Thoracic aorta (tissue), 2 donors: ENCODE measurements around the gene TMTC2. TPM values are rescaled to one million over a fixed set of nuclear protein-coding genes. Genes with fewer than 3 reads are reported as not detected.

Experiments
- ATAC-seq: fragments of 150-250 bp; one replicate; pipeline ENCODE4 v1.8.0; 2017; ENCODE audit warnings: low read depth; ENCODE audit not compliant: insufficient number of reproducible peaks, low FRiP score
- DNase-seq: peaks from one replicate; pipeline ENCODE4 v3.0.0-alpha.2; 2020; ENCODE audit warnings: low spot score
- H3K27ac ChIP-seq, 2 donors: fragments of 200-600 bp; sonication (generic); 1 replicate in 1 of 2; 2 replicates in 1 of 2; pipeline ENCODE4 v1.5.1; 2016; ENCODE audit warnings: mild to moderate bottlenecking in 2 of 2, moderate library complexity in 2 of 2
- H3K27me3 ChIP-seq: fragments of 200-600 bp; sonication (generic); replicated peaks from 2 replicates; pipeline ENCODE4 v1.6.0; 2016; ENCODE audit warnings: mild to moderate bottlenecking; ENCODE audit not compliant: insufficient read depth
- H3K36me3 ChIP-seq: fragments of 200-600 bp; sonication (generic); one replicate; pipeline ENCODE4 v1.5.1; 2016
- H3K4me1 ChIP-seq, 2 donors: fragments of 200-600 bp; sonication (generic); 1 replicate in 1 of 2; 2 replicates in 1 of 2; pipeline versions ENCODE4 v1.5.1 to v1.6.0; 2016; ENCODE audit warnings: low read depth in 2 of 2, mild to moderate bottlenecking in 1 of 2; ENCODE audit not compliant: control insufficient read depth in 1 of 2
- H3K4me3 ChIP-seq: fragments of 200-600 bp; sonication (generic); 2 replicates; pipeline ENCODE4 v1.5.1; 2016; ENCODE audit warnings: mild to moderate bottlenecking
- H3K9me3 ChIP-seq: fragments of 200-600 bp; sonication (generic); 2 replicates; pipeline ENCODE4 v1.5.1; 2016
- total RNA-seq, 2 donors: library from RNA; depleted of rRNA; stranded (reverse); fragments of >200 nt; gene quantifications; one replicate each; pipeline versions ENCODE4 v1.1.0 to v1.2.3, GENCODE V29; 2016
- TF ChIP-seq, protein P1 (sequence below): fragments of 200-600 bp; sonication (generic); IDR thresholded peaks from one replicate; pipeline ENCODE4 v1.5.1; 2019; ENCODE audit warnings: antibody characterized with exemption

TMTC2 gene
- total RNA-seq, 2 donors from 2014 or later, result 2.8 to 8.6 TPM

DNA sequence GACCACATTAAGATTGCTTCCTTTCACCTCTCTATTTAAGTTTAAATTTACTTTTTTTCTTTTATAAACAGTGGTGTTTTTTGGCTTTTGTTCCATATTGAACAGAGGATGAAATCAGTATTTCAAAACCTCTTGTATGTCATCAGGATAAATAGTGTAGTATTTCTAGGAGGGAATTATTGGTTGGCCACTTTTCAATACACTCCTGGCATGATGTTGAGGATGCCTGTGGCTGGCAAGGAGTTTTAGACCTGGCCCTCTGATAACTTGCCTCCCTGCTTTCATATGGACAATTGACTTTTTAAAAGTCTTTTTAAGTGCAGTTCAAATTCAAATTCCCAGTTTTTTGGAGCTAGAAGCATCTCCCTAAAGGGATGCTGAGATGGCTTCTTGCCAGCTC, 9.8 kb downstream of the TMTC2 start:
- Histone ChIP-seq H3K4me1 (no peaks in the 10 kb centered on the region), H3K9me3 (no peaks in the 10 kb centered on the region), H3K4me3 (no peak overlapping the region), H3K27ac (no peak overlapping the region), H3K27me3 (no peaks in the 10 kb centered on the region), H3K36me3 (no peaks in the 10 kb centered on the region)
- DNase-seq (no peak), ATAC-seq (no peak)
- TF ChIP-seq, protein P1, sequence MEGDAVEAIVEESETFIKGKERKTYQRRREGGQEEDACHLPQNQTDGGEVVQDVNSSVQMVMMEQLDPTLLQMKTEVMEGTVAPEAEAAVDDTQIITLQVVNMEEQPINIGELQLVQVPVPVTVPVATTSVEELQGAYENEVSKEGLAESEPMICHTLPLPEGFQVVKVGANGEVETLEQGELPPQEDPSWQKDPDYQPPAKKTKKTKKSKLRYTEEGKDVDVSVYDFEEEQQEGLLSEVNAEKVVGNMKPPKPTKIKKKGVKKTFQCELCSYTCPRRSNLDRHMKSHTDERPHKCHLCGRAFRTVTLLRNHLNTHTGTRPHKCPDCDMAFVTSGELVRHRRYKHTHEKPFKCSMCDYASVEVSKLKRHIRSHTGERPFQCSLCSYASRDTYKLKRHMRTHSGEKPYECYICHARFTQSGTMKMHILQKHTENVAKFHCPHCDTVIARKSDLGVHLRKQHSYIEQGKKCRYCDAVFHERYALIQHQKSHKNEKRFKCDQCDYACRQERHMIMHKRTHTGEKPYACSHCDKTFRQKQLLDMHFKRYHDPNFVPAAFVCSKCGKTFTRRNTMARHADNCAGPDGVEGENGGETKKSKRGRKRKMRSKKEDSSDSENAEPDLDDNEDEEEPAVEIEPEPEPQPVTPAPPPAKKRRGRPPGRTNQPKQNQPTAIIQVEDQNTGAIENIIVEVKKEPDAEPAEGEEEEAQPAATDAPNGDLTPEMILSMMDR, result no peak

GRCh38 chr12:82698708-82699564, 12.2 kb downstream of the TMTC2 start:
- no peaks in the 10 kb centered on the region for H3K9me3 ChIP-seq
- H3K4me1 ChIP-seq, result no peaks in the 10 kb centered on the region
- DNase-seq, result no peak
- TF ChIP-seq, protein P1, result no peak
- no peaks in the 10 kb centered on the region for H3K36me3 ChIP-seq
- H3K4me3 ChIP-seq, result no peak overlapping the region
- H3K27ac ChIP-seq, result no peak overlapping the region
- no peaks in the 10 kb centered on the region for H3K27me3 ChIP-seq
- ATAC-seq, result no peak

DNA sequence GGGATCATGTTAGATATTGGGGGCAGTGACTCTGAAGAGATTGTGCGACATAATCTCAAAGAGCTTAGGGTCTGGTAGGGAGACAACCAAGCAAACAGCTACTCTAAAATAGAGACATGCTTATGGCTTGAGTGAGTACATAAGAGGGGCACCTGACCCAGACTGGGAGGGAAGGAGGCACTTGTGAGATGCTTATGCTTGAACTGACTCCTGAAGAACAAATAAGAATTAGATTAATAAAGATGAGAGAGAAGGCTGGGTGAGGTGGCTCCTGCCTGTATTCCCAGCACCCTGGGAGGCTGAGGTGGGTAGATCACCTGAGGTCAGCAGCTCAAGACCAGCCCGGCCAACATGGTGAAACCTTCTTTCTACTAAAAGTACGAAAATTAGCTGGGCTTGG, 19.1 kb downstream of the TMTC2 start:
- Histone ChIP-seq H3K27ac (no peak overlapping the region), H3K36me3 (no peaks in the 10 kb centered on the region), H3K9me3 (no peaks in the 10 kb centered on the region), H3K4me3 (no peak overlapping the region), H3K4me1 (no peaks in the 10 kb centered on the region), H3K27me3 (no peaks in the 10 kb centered on the region)
- TF ChIP-seq, protein P1, result no peak
- ATAC-seq (no peak), DNase-seq (no peak)

DNA sequence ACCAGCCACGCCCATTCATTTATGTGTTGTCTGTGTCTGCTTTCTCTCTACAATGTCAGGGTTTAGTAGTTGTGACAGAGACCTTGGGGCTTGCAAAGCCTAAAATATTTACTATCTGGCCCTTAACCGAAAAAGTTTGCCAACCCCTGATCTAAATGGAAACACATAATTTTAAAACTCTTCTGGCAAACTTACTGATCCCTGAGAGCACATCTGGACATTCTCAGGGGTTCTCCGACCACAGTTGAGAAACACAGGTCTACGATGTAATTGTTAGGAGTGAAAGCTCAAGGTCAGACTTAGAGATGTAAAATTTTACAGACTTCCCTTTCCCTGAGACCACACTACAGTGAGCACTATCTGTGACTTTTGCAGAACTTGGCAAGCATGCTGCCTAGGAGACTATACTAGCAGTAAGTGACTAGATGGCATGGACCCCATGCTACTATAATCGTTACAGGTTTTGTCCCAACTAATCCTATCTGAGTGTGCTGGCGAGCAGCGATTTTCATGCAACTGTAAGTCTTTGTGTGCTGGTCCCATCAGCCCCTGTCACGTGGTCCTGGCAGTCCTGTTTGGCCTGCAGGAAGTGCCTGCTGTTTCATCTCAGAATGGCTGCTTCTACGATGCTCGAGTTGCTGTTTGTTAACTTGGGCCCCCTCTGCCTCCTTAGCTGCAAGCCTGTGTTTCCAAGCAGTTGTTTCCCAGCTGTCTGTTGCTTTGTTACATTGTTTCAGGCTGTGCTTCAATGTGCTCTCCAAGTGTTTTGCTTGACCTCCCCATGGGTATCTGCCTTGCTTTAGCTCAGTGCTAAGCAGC, 21.6 kb downstream of the TMTC2 start:
- TF ChIP-seq, protein P1, result no peak
- no peak overlapping the region for H3K27ac ChIP-seq
- ATAC-seq (no peak), DNase-seq (no peak)
- H3K9me3 ChIP-seq, result no peaks in the 10 kb centered on the region
- H3K27me3 ChIP-seq, result no peaks in the 10 kb centered on the region
- no peaks in the 10 kb centered on the region for H3K36me3 ChIP-seq
- H3K4me1 ChIP-seq, result no peaks in the 10 kb centered on the region
- no peak overlapping the region for H3K4me3 ChIP-seq

- Histone ChIP-seq H3K4me1 (no peaks in the 10 kb centered on the region), H3K27ac (no peak overlapping the region), H3K4me3 (no peak overlapping the region), H3K9me3 (no peaks in the 10 kb centered on the region), H3K36me3 (no peaks in the 10 kb centered on the region), H3K27me3 (no peaks in the 10 kb centered on the region)
- ATAC-seq, result no peak
- no peak for DNase-seq
- TF ChIP-seq, protein P1, result no peak
Observed at GRCh38 chr12:82709794-82710355, 23.2 kb downstream of the TMTC2 start.
